HG03066 (cell line): ENCODE measurements around the gene LRIT1.

Experiments used
- ATAC-seq: cut with Tn5 transposase; IDR thresholded peaks from one replicate; pipeline ENCODE4 v1.9.1; 2021; ENCODE audit warnings: low read depth; ENCODE audit not compliant: unreplicated experiment

Gene LRIT1

GRCh38 chr10:84217746-84218145, 23.6 kb downstream of the LRIT1 start:
- no peak for ATAC-seq

- ATAC-seq, result no peak
Measured at GRCh38 chr10:84216834-84217233, 24.5 kb downstream of the LRIT1 start.

- ATAC-seq, result peak; percentile 86
Measured at GRCh38 chr10:84214612-84215235, 26.6 kb downstream of the LRIT1 start.

GRCh38 chr10:84214046-84214572, 27.2 kb downstream of the LRIT1 start:
- no peak for ATAC-seq

GRCh38 chr10:84213076-84213475, 28.3 kb downstream of the LRIT1 start:
- no peak for ATAC-seq

- ATAC-seq, result no peak
Measured at GRCh38 chr10:84212014-84212413, 29.3 kb downstream of the LRIT1 start.

GRCh38 chr10:84211566-84211965, 29.8 kb downstream of the LRIT1 start:
- ATAC-seq, result no peak

GRCh38 chr10:84208023-84208422, 33.3 kb downstream of the LRIT1 start:
- ATAC-seq, result no peak

GRCh38 chr10:84205853-84206525, 35.4 kb downstream of the LRIT1 start:
- no peak for ATAC-seq

GRCh38 chr10:84205049-84205852, 36.1 kb downstream of the LRIT1 start:
- ATAC-seq, result peak; percentile 68

- ATAC-seq, result no peak
Measured at GRCh38 chr10:84204610-84205009, 36.7 kb downstream of the LRIT1 start.

- ATAC-seq, result peak; percentile 51
Measured at GRCh38 chr10:84204122-84204521, 37.2 kb downstream of the LRIT1 start.

GRCh38 chr10:84202349-84202748, 39.0 kb downstream of the LRIT1 start:
- ATAC-seq, result no peak

- no peak for ATAC-seq
Measured at GRCh38 chr10:84201682-84202081, 39.7 kb downstream of the LRIT1 start.

GRCh38 chr10:84201244-84201606, 40.1 kb downstream of the LRIT1 start:
- ATAC-seq, result no peak

- ATAC-seq, result no peak
Measured at GRCh38 chr10:84200537-84201243, 40.7 kb downstream of the LRIT1 start.

- ATAC-seq, result no peak
Measured at GRCh38 chr10:84198206-84198915, 43.0 kb downstream of the LRIT1 start.

- no peak for ATAC-seq
Measured at GRCh38 chr10:84197643-84198042, 43.7 kb downstream of the LRIT1 start.

- no peak for ATAC-seq
Measured at GRCh38 chr10:84196941-84197340, 44.4 kb downstream of the LRIT1 start.

GRCh38 chr10:84196083-84196482, 45.3 kb downstream of the LRIT1 start:
- no peak for ATAC-seq
